ENCODE data around the gene RHOBTB1.

Gene RHOBTB1

GRCh38 chr10:60905580-60905979 lies 38.4 kb downstream of the RHOBTB1 start:
- DNase-seq (ENCODE audit: low read depth) = no peak

GRCh38 chr10:60903096-60903495 lies 40.9 kb downstream of the RHOBTB1 start:
- no peak for DNase-seq (ENCODE audit: low read depth)

GRCh38 chr10:60901561-60902235 lies 42.3 kb downstream of the RHOBTB1 start:
- DNase-seq (ENCODE audit: low read depth) = no peak

GRCh38 chr10:60899266-60899665 lies 44.7 kb downstream of the RHOBTB1 start:
- DNase-seq (ENCODE audit: low read depth) = no peak

GRCh38 chr10:60898321-60898720 lies 45.7 kb downstream of the RHOBTB1 start:
- DNase-seq (ENCODE audit: low read depth) = no peak

- DNase-seq (ENCODE audit: low read depth) = no peak
Observed at GRCh38 chr10:60896810-60897209, 47.2 kb downstream of the RHOBTB1 start.

GRCh38 chr10:60896033-60896432 lies 48.0 kb downstream of the RHOBTB1 start:
- DNase-seq (ENCODE audit: low read depth) = no peak

GRCh38 chr10:60894786-60895185 lies 49.2 kb downstream of the RHOBTB1 start:
- no peak for DNase-seq (ENCODE audit: low read depth)

GRCh38 chr10:60893231-60893630 lies 50.8 kb downstream of the RHOBTB1 start:
- no peak for DNase-seq (ENCODE audit: low read depth)

GRCh38 chr10:60892571-60892970 lies 51.4 kb downstream of the RHOBTB1 start:
- DNase-seq (ENCODE audit: low read depth) = no peak

GRCh38 chr10:60890811-60891210 lies 53.2 kb downstream of the RHOBTB1 start:
- DNase-seq (ENCODE audit: low read depth) = no peak

GRCh38 chr10:60883187-60883586 lies 60.8 kb downstream of the RHOBTB1 start:
- no peak for DNase-seq (ENCODE audit: low read depth)

- DNase-seq (ENCODE audit: low read depth) = no peak
Observed at GRCh38 chr10:60878224-60878623, 65.8 kb downstream of the RHOBTB1 start.

GRCh38 chr10:60877777-60878120 lies 66.2 kb downstream of the RHOBTB1 start:
- DNase-seq (ENCODE audit: low read depth) = no peak

- DNase-seq (ENCODE audit: low read depth) = no peak
Observed at GRCh38 chr10:60877061-60877776, 66.8 kb downstream of the RHOBTB1 start.

- DNase-seq (ENCODE audit: low read depth) = no peak
Observed at GRCh38 chr10:60873758-60874157, 70.2 kb downstream of the RHOBTB1 start.

- no peak for DNase-seq (ENCODE audit: low read depth)
Observed at GRCh38 chr10:60872451-60872850, 71.5 kb downstream of the RHOBTB1 start.

GRCh38 chr10:60871215-60871614 lies 72.8 kb downstream of the RHOBTB1 start:
- no peak for DNase-seq (ENCODE audit: low read depth)

- no peak for DNase-seq (ENCODE audit: low read depth)
Observed at GRCh38 chr10:60870803-60871202, 73.2 kb downstream of the RHOBTB1 start.

- no peak for DNase-seq (ENCODE audit: low read depth)
Observed at GRCh38 chr10:60870416-60870728, 73.6 kb downstream of the RHOBTB1 start.

GRCh38 chr10:60869652-60870415 lies 74.2 kb downstream of the RHOBTB1 start:
- no peak for DNase-seq (ENCODE audit: low read depth)

- DNase-seq (ENCODE audit: low read depth) = no peak
Observed at GRCh38 chr10:60868946-60869345, 75.0 kb downstream of the RHOBTB1 start.

GRCh38 chr10:60865198-60865783 lies 78.7 kb downstream of the RHOBTB1 start:
- DNase-seq (ENCODE audit: low read depth) = no peak

All from stimulated activated CD8-positive, alpha-beta memory T cell treated with anti-CD3 and anti-CD28 coated beads, Interleukin-7, amount 100 ng/mL, for 24 hours (primary cell).